Activated CD4-positive, alpha-beta memory T cell treated with anti-CD3 and anti-CD28 coated beads for 36 hours (primary cell): ENCODE results near the gene GRHPR. TPM values are rescaled to one million over a fixed set of nuclear protein-coding genes. Genes with fewer than 3 reads are reported as not detected.

Experiments
- CTCF ChIA-PET: fragments of 350-600 bp; sonication (Branson Sonifier 250); formaldehyde crosslinking; loops from one replicate; lab custom pipeline; 2021; ENCODE audit warnings: antibody characterized with exemption, inconsistent platforms; lab: Charles Lee
- POLR2A ChIA-PET: fragments of 350-600 bp; sonication (Branson Sonifier 250); formaldehyde crosslinking; loops from one replicate; lab custom pipeline; 2021; ENCODE audit warnings: antibody characterized with exemption; lab: Charles Lee
- DNase-seq: peaks from one replicate; pipeline ENCODE4 v3.0.0-alpha.2; 2020
- H3K27ac Mint-ChIP-seq: one replicate; pipeline ENCODE4 v1.8.0; 2021; ENCODE audit warnings: mixed read lengths
- H3K27me3 Mint-ChIP-seq: one replicate; pipeline ENCODE4 v1.8.0; 2021; ENCODE audit warnings: mixed read lengths
- H3K36me3 Mint-ChIP-seq: one replicate; pipeline ENCODE4 v1.8.0; 2021; ENCODE audit warnings: mixed read lengths
- H3K4me1 Mint-ChIP-seq: one replicate; pipeline ENCODE4 v1.8.0; 2021; ENCODE audit warnings: low read depth, mixed read lengths
- H3K4me3 Mint-ChIP-seq: one replicate; pipeline ENCODE4 v1.8.0; 2021; ENCODE audit warnings: mild to moderate bottlenecking, mixed read lengths
- H3K9me3 Mint-ChIP-seq: one replicate; pipeline ENCODE4 v1.8.0; 2021; ENCODE audit warnings: mixed read lengths
- intact Hi-C: fragments of 100-400 bp; cut with micrococcal nuclease; formaldehyde crosslinking; loops from one replicate; pipeline ENCODE4 v1.15.1; 2023
- total RNA-seq, 2 experiments: library from RNA; stranded (reverse); gene quantifications; one replicate each; pipeline ENCODE4 v1.2.3, GENCODE V29; 2021

GRHPR gene
- total RNA-seq, 2 experiments from 2014 or later, result 84.1 to 85.0 TPM

GRCh38 chr9:37414503-37414943, 8.0 kb upstream of the GRHPR start:
- Mint-ChIP-seq H3K4me3 (no peak overlapping the region), H3K36me3 (no peaks in the 10 kb centered on the region), H3K9me3 (no peaks in the 10 kb centered on the region), H3K4me1 (peaks cover 39% of the 10 kb centered on the region), H3K27ac (no peak overlapping the region), H3K27me3 (peaks cover 11% of the 10 kb centered on the region)
- POLR2A ChIA-PET, result no interaction called here
- intact Hi-C loops, result no loop called here
- CTCF ChIA-PET, result interaction anchor here (1.3 to 1.8 kb wide), 5 partner anchors 9 to 34 kb away, joined by 3 to 6 read pairs (median 4); no protein-coding TSS in a partner anchor
- DNase-seq, result no peak

- Mint-ChIP-seq H3K27ac (no peak overlapping the region), H3K36me3 (no peaks in the 10 kb centered on the region), H3K9me3 (no peaks in the 10 kb centered on the region), H3K4me3 (no peak overlapping the region), H3K4me1 (peaks cover 34% of the 10 kb centered on the region), H3K27me3 (peaks cover 11% of the 10 kb centered on the region)
- intact Hi-C loops, result no loop called here
- CTCF ChIA-PET, result interaction anchor here (0.5 to 1.8 kb wide), 14 partner anchors 8 to 284 kb away, joined by 3 to 6 read pairs (median 3); partner anchors contain the start of gene TOMM5
- DNase-seq, result peak; percentile 88
- POLR2A ChIA-PET, result interaction anchor here (0.6 kb wide), 1 partner anchor 1721 kb away, joined by 11 read pairs; no protein-coding TSS in a partner anchor
Observed at GRCh38 chr9:37415011-37415719, 7.3 kb upstream of the GRHPR start.

GRCh38 chr9:37417252-37417803, 5.2 kb upstream of the GRHPR start:
- ChIA-PET POLR2A (no interaction called here), CTCF (interaction anchor here (1.1 kb wide), 1 partner anchor 175 kb away, joined by 4 read pairs; the partner anchor contains the start of gene TOMM5)
- no peak overlapping the region for H3K4me3 Mint-ChIP-seq
- intact Hi-C loops, result no loop called here
- H3K27me3 Mint-ChIP-seq, result peaks cover 11% of the 10 kb centered on the region
- peaks cover 18% of the 10 kb centered on the region for H3K4me1 Mint-ChIP-seq
- H3K36me3 Mint-ChIP-seq, result no peaks in the 10 kb centered on the region
- no peak overlapping the region for H3K27ac Mint-ChIP-seq
- no peaks in the 10 kb centered on the region for H3K9me3 Mint-ChIP-seq
- no peak for DNase-seq

GRCh38 chr9:37417857-37418618, 4.5 kb upstream of the GRHPR start:
- POLR2A ChIA-PET, result interaction anchor here (0.8 kb wide), 1 partner anchor 48 kb away, joined by 3 read pairs; no protein-coding TSS in a partner anchor
- CTCF ChIA-PET, result interaction anchor here (1.1 kb wide), 1 partner anchor 174 kb away, joined by 4 read pairs; the partner anchor contains the start of gene TOMM5
- intact Hi-C loops, result no loop called here
- peaks cover 13% of the 10 kb centered on the region for H3K4me1 Mint-ChIP-seq
- H3K27ac Mint-ChIP-seq, result no peak overlapping the region
- H3K27me3 Mint-ChIP-seq, result peaks cover 11% of the 10 kb centered on the region
- H3K9me3 Mint-ChIP-seq, result no peaks in the 10 kb centered on the region
- no peak overlapping the region for H3K4me3 Mint-ChIP-seq
- H3K36me3 Mint-ChIP-seq, result no peaks in the 10 kb centered on the region
- DNase-seq, result no peak

GRCh38 chr9:37419204-37419603, 3.3 kb upstream of the GRHPR start:
- peaks cover 21% of the 10 kb centered on the region for H3K4me1 Mint-ChIP-seq
- no peak overlapping the region for H3K4me3 Mint-ChIP-seq
- peaks cover 6% of the 10 kb centered on the region for H3K27me3 Mint-ChIP-seq
- CTCF ChIA-PET, result interaction anchor here (0.6 to 1.4 kb wide), 2 partner anchors 8 to 102 kb away, joined by 3 to 5 read pairs; no protein-coding TSS in a partner anchor
- H3K36me3 Mint-ChIP-seq, result no peaks in the 10 kb centered on the region
- POLR2A ChIA-PET, result no interaction called here
- H3K27ac Mint-ChIP-seq, result no peak overlapping the region
- no peaks in the 10 kb centered on the region for H3K9me3 Mint-ChIP-seq
- no peak for DNase-seq
- intact Hi-C loops, result no loop called here

- H3K4me3 Mint-ChIP-seq, result no peak overlapping the region
- no peaks in the 10 kb centered on the region for H3K9me3 Mint-ChIP-seq
- ChIA-PET POLR2A (no interaction called here), CTCF (interaction anchor here (1.4 kb wide), 1 partner anchor 10 kb away, joined by 5 read pairs; no protein-coding TSS in a partner anchor)
- no peaks in the 10 kb centered on the region for H3K36me3 Mint-ChIP-seq
- intact Hi-C loops, result no loop called here
- no peak overlapping the region for H3K27ac Mint-ChIP-seq
- H3K27me3 Mint-ChIP-seq, result no peaks in the 10 kb centered on the region
- H3K4me1 Mint-ChIP-seq, result peaks cover 23% of the 10 kb centered on the region
- DNase-seq, result no peak
Observed at GRCh38 chr9:37420271-37421215, 2.0 kb upstream of the GRHPR start.

GRCh38 chr9:37421914-37422288, 595 bp upstream of the GRHPR start:
- peak overlapping the region; percentile 80 for H3K4me3 Mint-ChIP-seq
- DNase-seq, result no peak
- no peaks in the 10 kb centered on the region for H3K27me3 Mint-ChIP-seq
- no peaks in the 10 kb centered on the region for H3K9me3 Mint-ChIP-seq
- intact Hi-C loops, result loop anchor here (1.0 kb wide), 2 partner anchors 11 to 43 kb away; partner anchors contain the start of gene ZBTB5
- H3K36me3 Mint-ChIP-seq, result peaks cover 9% of the 10 kb centered on the region
- ChIA-PET CTCF (interaction anchor here (0.7 to 1.5 kb wide), 2 partner anchors 11 to 426 kb away, joined by 3 to 9 read pairs; no protein-coding TSS in a partner anchor), POLR2A (interaction anchor here (0.6 to 1.5 kb wide), 6 partner anchors 11 to 434 kb away, joined by 3 to 9 read pairs (median 3); partner anchors contain the start of gene ZBTB5)
- H3K27ac Mint-ChIP-seq, result peak overlapping the region; percentile 86
- H3K4me1 Mint-ChIP-seq, result peaks cover 29% of the 10 kb centered on the region

- Mint-ChIP-seq H3K9me3 (no peaks in the 10 kb centered on the region), H3K27ac (peak overlapping the region; percentile 86), H3K36me3 (peaks cover 14% of the 10 kb centered on the region), H3K4me1 (peaks cover 29% of the 10 kb centered on the region), H3K4me3 (peak overlapping the region; percentile 80), H3K27me3 (no peaks in the 10 kb centered on the region)
- intact Hi-C loops, result no loop called here
- no peak for DNase-seq
- ChIA-PET POLR2A (no interaction called here), CTCF (interaction anchor here (1.0 to 1.1 kb wide), 3 partner anchors 8 to 551 kb away, joined by 3 read pairs; no protein-coding TSS in a partner anchor)
Observed at GRCh38 chr9:37423508-37423907, 1.0 kb downstream of the GRHPR start.

- peaks cover 29% of the 10 kb centered on the region for H3K4me1 Mint-ChIP-seq
- H3K27me3 Mint-ChIP-seq, result no peaks in the 10 kb centered on the region
- H3K36me3 Mint-ChIP-seq, result peaks cover 15% of the 10 kb centered on the region
- H3K27ac Mint-ChIP-seq, result no peak overlapping the region
- CTCF ChIA-PET, result interaction anchor here (0.9 to 1.1 kb wide), 3 partner anchors 9 to 552 kb away, joined by 3 read pairs; no protein-coding TSS in a partner anchor
- intact Hi-C loops, result no loop called here
- H3K4me3 Mint-ChIP-seq, result peak overlapping the region; percentile 80
- H3K9me3 Mint-ChIP-seq, result no peaks in the 10 kb centered on the region
- POLR2A ChIA-PET, result no interaction called here
- DNase-seq, result no peak
Observed at GRCh38 chr9:37424204-37424685, 1.7 kb downstream of the GRHPR start.

- no peak overlapping the region for H3K4me3 Mint-ChIP-seq
- H3K36me3 Mint-ChIP-seq, result peaks cover 15% of the 10 kb centered on the region
- CTCF ChIA-PET, result interaction anchor here (0.9 kb wide), 1 partner anchor 13 kb away, joined by 3 read pairs; no protein-coding TSS in a partner anchor
- no peak overlapping the region for H3K27ac Mint-ChIP-seq
- intact Hi-C loops, result no loop called here
- POLR2A ChIA-PET, result no interaction called here
- DNase-seq, result no peak
- peaks cover 29% of the 10 kb centered on the region for H3K4me1 Mint-ChIP-seq
- no peaks in the 10 kb centered on the region for H3K27me3 Mint-ChIP-seq
- no peaks in the 10 kb centered on the region for H3K9me3 Mint-ChIP-seq
Observed at GRCh38 chr9:37424686-37425297, 2.3 kb downstream of the GRHPR start.
